Epidermal melanocyte (primary cell): ENCODE measurements around the gene KRTAP29-1.
A peak's percentile ranks its signal among the peaks of the same experiment; 100 is the strongest.
"Not testable (repeated sequence)": the region's sequence is repeated elsewhere in the genome, so short reads cannot be mapped to it uniquely, and the experiment has no call there.

Source experiments
- DNase-seq: peaks from one replicate; pipeline ENCODE4 v3.0.0; 2011; ENCODE audit warnings: low spot score; ENCODE audit not compliant: insufficient read length

Gene KRTAP29-1

GRCh38 chr17:41301204-41301790 lies 1.4 kb downstream of the KRTAP29-1 start:
- no peak for DNase-seq

DNA sequence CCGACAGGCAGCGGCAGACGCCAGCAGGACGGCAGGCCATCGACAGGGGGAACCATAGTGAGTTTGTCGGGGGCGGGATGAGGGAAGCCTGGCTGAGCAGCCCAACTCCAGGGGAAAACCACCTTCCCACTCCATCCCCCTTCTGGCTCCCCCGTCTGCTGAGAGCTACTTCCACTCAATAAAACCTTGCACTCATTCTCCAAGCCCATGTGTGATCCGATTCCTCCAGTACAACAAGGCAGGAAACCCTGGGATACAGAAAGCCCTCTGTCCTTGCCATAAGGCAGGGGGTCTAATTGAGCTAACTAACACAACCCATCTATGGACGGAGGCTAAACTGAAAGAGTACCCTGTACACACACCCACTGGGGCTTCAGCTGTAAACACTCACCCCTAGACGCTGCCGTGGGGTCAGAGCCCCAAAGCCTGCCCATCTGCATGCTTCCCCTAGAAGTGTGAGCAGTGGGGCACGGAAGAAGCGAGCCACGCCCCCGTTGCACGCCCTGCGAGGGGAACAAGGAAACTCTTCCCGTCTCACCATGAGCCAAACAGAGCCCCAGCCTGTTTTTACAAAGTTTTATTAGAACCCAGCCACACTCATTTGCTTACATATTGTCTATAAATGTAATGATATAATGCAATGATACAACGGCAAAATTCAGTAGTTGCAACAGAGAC lies 4.1 kb downstream of the KRTAP29-1 start:
- DNase-seq = no peak

GRCh38 chr17:41296846-41297245 lies 5.8 kb downstream of the KRTAP29-1 start:
- no peak for DNase-seq

DNA sequence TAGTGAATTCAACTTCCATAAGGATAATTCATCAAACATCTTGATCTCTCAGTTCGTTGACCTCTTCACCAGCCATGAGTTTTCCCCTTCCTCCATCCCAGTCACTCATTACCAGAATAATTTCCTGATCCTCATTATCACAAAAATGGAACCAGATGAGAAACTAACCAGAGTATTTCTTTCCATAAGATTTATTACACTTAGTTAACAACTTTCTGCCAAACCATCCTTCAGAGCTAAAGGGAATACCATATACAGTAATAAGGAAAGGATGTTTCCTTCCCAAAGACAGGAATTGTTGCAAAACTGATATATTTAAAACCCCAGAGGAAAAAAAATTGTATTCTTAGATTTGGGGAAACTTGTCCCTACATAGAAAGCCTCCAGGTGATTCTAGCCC lies 8.6 kb downstream of the KRTAP29-1 start:
- no peak for DNase-seq

GRCh38 chr17:41287050-41287449 lies 15.6 kb downstream of the KRTAP29-1 start:
- no peak for DNase-seq

GRCh38 chr17:41284546-41284945 lies 18.1 kb downstream of the KRTAP29-1 start:
- DNase-seq = no peak

DNA sequence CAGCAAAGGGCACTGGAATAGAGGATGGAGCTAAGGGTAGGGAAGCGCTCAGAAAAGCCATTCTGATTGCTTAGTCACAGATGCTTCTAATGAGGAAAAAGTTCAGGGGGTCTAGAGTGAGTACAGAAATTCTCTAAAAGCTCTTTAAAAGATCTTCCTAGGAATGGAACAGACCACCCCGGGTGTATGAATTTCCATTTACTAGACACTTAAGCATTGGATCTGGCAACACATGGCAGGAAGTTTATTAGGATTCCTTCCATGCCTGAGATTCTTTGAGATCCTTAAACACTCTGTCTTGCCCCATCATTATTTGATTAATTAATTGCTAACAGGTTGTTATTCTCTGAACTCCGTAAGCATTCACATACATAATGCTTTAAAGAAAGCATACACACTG lies 18.6 kb downstream of the KRTAP29-1 start:
- DNase-seq = peak; percentile 31

- DNase-seq = no peak
Measured at GRCh38 chr17:41278176-41278955, 24.3 kb downstream of the KRTAP29-1 start.

DNA sequence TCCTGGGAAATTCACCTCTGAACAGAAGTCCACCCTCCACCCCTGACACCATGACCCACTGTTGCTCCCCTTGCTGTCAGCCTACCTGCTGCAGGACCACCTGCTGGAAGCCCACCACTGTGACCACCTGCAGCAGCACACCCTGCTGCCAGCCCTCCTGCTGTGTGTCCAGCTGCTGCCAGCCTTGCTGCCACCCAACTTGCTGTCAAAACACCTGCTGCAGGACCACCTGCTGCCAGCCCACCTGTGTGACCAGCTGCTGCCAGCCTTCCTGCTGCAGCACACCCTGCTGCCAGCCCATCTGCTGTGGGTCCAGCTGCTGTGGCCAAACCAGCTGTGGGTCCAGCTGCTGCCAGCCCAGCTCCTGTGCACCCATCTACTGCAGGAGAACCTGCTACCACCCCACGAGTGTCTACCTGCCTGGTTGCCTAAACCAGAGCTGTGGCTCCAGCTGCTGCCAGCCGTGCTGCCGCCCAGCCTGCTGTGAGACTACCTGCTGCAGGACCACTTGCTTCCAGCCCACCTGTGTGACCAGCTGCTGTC lies 26.9 kb downstream of the KRTAP29-1 start, which contains the start of gene KRTAP9-7:
Gene KRTAP9-7 (plus strand): TSS at position 51 of the 543 bp plus-strand sequence. CDS start 0 bp downstream, at position 51.
- not testable (repeated sequence) for DNase-seq

- no peak for DNase-seq
Measured at GRCh38 chr17:41271858-41272257, 30.8 kb downstream of the KRTAP29-1 start.

- not testable (repeated sequence) for DNase-seq
Measured at GRCh38 chr17:41271323-41271722, 31.3 kb downstream of the KRTAP29-1 start.

GRCh38 chr17:41267711-41268110 lies 34.9 kb downstream of the KRTAP29-1 start:
- no peak for DNase-seq

DNA sequence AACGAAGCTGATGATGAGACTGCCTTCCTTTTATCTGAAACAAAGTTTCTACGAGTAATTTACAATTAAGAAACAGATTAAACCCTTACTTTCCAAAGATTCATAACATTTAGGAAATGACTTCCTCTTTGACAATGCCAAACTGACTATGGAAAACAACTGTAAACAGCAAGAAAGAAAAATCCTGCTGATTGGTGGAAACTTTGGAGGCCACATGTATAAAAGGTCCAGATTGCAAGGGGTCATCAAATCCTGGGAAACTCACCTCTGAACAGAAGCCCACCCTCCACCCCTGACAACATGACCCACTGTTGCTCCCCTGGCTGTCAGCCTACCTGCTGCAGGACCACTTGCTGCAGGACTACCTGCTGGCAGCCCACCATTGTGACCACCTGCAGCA lies 37.6 kb downstream of the KRTAP29-1 start, which contains the start of gene KRTAP9-6:
Gene KRTAP9-6 (plus strand): TSS at position 301 of the 400 bp plus-strand sequence. CDS start 0 bp downstream, at position 301.
- DNase-seq = no peak

DNA sequence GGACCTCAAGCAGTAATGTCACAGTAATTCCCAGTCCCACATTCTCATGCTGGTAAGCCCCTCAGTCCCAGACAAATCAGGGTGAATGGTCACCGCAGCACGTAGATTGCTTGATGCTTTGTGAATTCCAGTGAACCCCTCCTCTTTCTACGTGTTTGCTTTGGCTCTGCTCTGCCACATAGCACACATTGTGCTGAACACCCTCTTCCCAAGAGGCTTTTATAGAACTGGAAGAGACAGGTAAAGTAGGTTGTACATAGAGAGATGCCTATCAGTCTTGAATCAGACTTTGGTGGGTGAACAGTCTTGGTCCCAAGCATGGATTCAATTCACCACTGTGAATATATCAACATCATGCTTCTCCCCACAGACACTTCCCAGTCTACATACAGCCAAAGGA lies 38.1 kb downstream of the KRTAP29-1 start:
- no peak for DNase-seq

DNA sequence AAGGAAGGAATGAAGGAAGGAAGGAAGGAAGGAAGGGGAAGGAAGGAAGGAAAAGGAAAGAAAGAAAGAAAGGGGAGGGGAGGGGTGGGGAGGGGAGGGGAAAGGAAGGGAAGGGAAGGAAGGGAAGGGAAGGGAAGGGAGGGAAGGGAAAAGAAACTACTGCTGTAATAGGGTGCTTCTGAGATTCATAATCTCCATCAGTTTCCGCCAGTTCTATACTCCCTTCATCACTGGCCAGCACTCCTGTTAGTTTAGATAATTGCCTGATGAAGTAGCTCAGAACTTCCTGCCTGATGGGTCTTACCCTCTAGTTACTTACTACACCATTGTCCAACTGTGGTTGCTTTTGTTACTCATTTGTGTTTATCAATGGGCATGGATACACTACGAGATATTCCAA lies 39.4 kb downstream of the KRTAP29-1 start:
- no peak for DNase-seq

- DNase-seq = no peak
Measured at GRCh38 chr17:41258406-41258805, 44.2 kb downstream of the KRTAP29-1 start.

- no peak for DNase-seq
Measured at GRCh38 chr17:41256291-41256685, 46.4 kb downstream of the KRTAP29-1 start.

DNA sequence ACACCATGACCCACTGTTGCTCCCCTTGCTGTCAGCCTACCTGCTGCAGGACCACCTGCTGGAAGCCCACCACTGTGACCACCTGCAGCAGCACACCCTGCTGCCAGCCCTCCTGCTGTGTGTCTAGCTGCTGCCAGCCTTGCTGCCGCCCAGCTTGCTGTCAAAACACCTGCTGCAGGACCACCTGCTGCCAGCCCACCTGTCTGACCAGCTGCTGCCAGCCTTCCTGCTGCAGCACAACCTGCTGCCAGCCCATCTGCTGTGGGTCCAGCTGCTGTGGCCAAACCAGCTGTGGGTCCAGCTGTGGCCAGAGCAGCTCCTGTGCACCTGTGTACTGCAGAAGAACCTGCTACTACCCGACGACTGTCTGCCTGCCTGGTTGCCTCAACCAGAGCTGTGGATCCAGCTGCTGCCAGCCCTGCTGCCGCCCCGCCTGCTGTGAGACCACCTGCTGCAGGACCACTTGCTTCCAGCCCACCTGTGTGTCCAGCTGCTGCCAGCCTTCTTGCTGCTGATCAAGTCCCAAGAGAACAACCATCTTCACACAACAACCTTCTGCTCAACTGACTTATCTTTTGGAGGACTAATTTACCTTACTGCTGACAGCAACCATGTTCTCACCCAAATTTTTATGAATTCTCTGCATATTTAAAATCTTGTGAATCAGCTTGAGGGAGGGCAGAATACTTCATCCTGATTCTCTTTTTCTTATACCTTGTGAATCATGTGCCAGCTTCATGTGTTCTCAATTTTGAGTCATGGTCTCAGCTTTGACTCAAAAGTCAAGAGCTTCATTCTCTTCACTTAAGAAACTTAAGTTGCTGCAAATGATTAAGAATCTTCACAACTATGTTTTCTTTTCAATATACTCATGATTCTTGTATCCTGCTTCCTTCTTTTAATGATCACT lies 47.0 kb downstream of the KRTAP29-1 start, which contains the start of gene KRTAP9-9:
Gene KRTAP9-9 (plus strand): TSS at position 4 of the 910 bp plus-strand sequence.
- not testable (repeated sequence) for DNase-seq

DNA sequence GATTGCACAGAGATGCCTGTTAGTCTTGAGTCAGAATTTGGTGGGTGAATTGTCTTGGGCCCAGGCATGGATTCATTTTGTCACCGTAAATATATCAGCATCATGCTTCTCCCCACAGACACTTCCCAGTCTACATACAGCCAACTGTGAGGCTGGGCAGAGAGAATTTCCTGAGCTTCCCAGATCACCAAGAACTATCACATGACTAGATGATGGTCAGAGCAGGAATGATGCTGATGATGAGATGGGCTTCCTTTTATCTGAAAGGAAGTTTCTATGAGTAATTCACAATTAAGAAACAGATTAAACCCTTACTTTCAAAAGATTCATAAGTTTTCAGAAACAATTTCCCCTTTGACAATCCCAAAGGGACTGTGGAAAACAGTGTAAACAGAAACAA lies 47.8 kb downstream of the KRTAP29-1 start:
- no peak for DNase-seq
